ENCODE results near the gene ALPI.
"Not testable (repeated sequence)": the region's sequence is repeated elsewhere in the genome, so short reads cannot be mapped to it uniquely, and the experiment has no call there.

ALPI gene

DNA sequence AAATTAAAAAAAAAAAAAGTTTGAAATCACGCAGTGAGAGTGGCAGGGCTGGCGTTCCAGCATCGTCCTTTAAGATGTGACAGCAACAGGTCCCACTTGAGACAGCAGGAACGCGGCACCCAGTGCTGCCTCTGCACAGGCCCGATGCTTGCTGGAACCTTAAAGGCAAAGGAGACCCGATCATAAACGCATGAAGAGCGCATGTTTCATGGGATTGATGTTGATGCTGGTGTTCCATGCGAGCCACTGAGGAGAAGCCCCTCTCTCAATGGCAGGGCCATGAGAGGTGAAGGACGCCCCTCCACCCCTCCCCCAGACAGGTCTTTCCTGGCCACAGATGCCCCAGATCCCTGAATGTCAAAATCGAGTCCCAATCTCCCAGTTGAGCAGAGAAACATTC is 17.9 kb upstream of the ALPI start:
- Histone ChIP-seq H3K9me3 (ENCODE audit: insufficient read depth, low read length) (no peaks in the 10 kb centered on the region), H3K4me2 (ENCODE audit: low read length) (no peak overlapping the region), H4K20me1 (ENCODE audit: insufficient read depth, low read length) (no peaks in the 10 kb centered on the region), H3K4me3 (ENCODE audit: low read length) (no peak overlapping the region), H2AFZ (ENCODE audit: low read depth, low read length) (no peak overlapping the region), H3K79me2 (ENCODE audit: low read length) (no peaks in the 10 kb centered on the region), H3K9ac (ENCODE audit: low read length) (no peak overlapping the region), H3K36me3 (replicated peaks; ENCODE audit: low read depth, low read length) (no peaks in the 10 kb centered on the region), H3K4me1 (ENCODE audit: low read length) (no peaks in the 10 kb centered on the region), H3K27ac (ENCODE audit: low read length) (no peak overlapping the region), H3K27me3 (ENCODE audit: low read depth, low read length) (no peaks in the 10 kb centered on the region)
- TF ChIP-seq, protein P1, sequence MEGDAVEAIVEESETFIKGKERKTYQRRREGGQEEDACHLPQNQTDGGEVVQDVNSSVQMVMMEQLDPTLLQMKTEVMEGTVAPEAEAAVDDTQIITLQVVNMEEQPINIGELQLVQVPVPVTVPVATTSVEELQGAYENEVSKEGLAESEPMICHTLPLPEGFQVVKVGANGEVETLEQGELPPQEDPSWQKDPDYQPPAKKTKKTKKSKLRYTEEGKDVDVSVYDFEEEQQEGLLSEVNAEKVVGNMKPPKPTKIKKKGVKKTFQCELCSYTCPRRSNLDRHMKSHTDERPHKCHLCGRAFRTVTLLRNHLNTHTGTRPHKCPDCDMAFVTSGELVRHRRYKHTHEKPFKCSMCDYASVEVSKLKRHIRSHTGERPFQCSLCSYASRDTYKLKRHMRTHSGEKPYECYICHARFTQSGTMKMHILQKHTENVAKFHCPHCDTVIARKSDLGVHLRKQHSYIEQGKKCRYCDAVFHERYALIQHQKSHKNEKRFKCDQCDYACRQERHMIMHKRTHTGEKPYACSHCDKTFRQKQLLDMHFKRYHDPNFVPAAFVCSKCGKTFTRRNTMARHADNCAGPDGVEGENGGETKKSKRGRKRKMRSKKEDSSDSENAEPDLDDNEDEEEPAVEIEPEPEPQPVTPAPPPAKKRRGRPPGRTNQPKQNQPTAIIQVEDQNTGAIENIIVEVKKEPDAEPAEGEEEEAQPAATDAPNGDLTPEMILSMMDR (IDR thresholded peaks at IDR 0.05; ENCODE audit: low read depth, low read length): no peak
- TF ChIP-seq EZH2phosphoT487 (IDR thresholded peaks at IDR 0.05; ENCODE audit: low read depth): no peak

DNA sequence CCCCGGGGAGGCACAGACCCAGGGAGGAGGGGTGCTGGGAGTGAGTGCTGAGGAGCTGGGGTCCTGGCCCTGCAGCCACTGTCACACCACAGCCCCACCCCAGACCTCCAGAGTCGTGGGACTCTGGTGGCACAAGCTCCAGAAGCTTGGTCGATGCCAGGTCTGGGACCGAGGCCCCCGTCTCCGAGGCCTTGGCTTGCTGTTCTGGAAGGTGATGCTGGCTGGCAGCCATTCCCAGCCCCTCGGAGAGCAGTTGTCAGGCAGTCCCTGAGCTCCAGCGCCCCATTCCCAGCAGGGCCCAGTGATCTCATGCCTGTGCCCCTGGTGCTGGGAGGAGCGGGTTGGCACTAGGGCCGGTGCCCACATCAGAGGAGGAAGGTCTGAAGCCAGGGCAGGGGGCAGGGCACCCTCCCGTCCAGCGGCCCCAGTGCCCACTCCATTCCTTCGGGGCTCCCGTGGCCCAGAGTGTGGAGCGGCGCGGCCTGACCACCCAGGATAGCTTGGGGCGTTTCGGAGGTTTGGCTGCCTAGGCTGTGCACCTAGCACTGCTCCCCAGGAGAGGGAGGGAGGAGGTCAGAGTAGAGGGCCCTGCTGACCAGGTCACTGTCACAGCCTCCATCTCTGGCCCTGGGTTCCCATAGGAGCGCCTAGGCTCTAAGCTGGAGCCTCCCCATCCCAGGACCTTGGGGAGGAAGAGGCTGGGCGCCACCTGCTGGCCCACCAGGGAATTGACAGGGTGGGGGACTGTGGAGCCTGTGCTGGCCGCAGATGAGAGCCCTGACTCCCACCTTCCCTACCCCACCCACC is 16.8 kb upstream of the ALPI start:
- Histone ChIP-seq H3K9me3 (ENCODE audit: insufficient read depth, low read length) (no peaks in the 10 kb centered on the region), H3K9ac (ENCODE audit: low read length) (no peak overlapping the region), H3K4me2 (ENCODE audit: low read length) (no peak overlapping the region), H3K4me3 (ENCODE audit: low read length) (no peak overlapping the region), H3K79me2 (ENCODE audit: low read length) (no peaks in the 10 kb centered on the region), H3K36me3 (replicated peaks; ENCODE audit: low read depth, low read length) (no peaks in the 10 kb centered on the region), H3K27me3 (ENCODE audit: low read depth, low read length) (no peaks in the 10 kb centered on the region), H3K4me1 (ENCODE audit: low read length) (0 out of 2 replicates have a peak, but pooled peaks cover under 1% of the 10 kb centered on the region), H2AFZ (ENCODE audit: low read depth, low read length) (no peak overlapping the region), H4K20me1 (ENCODE audit: insufficient read depth, low read length) (no peaks in the 10 kb centered on the region), H3K27ac (ENCODE audit: low read length) (no peak overlapping the region)
- no peak for TF ChIP-seq EZH2phosphoT487 (IDR thresholded peaks at IDR 0.05; ENCODE audit: low read depth)
- TF ChIP-seq, protein P1 (IDR thresholded peaks at IDR 0.05; ENCODE audit: low read depth, low read length): peak; percentile 21; the same call in 1 of the 2 replicates

GRCh38 chr2:232439758-232440135 is 16.2 kb upstream of the ALPI start:
- no peak overlapping the region for H3K27ac ChIP-seq (ENCODE audit: low read length)
- no peak overlapping the region for H3K4me3 ChIP-seq (ENCODE audit: low read length)
- TF ChIP-seq EZH2phosphoT487 (IDR thresholded peaks at IDR 0.05; ENCODE audit: low read depth): no peak
- TF ChIP-seq, protein P1 (IDR thresholded peaks at IDR 0.05; ENCODE audit: low read depth, low read length): no peak
- H3K79me2 ChIP-seq (ENCODE audit: low read length): no peaks in the 10 kb centered on the region
- H2AFZ ChIP-seq (ENCODE audit: low read depth, low read length): no peak overlapping the region
- no peak overlapping the region for H3K9ac ChIP-seq (ENCODE audit: low read length)
- no peaks in the 10 kb centered on the region for H3K9me3 ChIP-seq (ENCODE audit: insufficient read depth, low read length)
- H4K20me1 ChIP-seq (ENCODE audit: insufficient read depth, low read length): no peaks in the 10 kb centered on the region
- 0 out of 2 replicates have a peak, but pooled peaks cover 3% of the 10 kb centered on the region for H3K4me1 ChIP-seq (ENCODE audit: low read length)
- no peaks in the 10 kb centered on the region for H3K36me3 ChIP-seq (replicated peaks; ENCODE audit: low read depth, low read length)
- H3K27me3 ChIP-seq (ENCODE audit: low read depth, low read length): no peaks in the 10 kb centered on the region
- no peak overlapping the region for H3K4me2 ChIP-seq (ENCODE audit: low read length)

DNA sequence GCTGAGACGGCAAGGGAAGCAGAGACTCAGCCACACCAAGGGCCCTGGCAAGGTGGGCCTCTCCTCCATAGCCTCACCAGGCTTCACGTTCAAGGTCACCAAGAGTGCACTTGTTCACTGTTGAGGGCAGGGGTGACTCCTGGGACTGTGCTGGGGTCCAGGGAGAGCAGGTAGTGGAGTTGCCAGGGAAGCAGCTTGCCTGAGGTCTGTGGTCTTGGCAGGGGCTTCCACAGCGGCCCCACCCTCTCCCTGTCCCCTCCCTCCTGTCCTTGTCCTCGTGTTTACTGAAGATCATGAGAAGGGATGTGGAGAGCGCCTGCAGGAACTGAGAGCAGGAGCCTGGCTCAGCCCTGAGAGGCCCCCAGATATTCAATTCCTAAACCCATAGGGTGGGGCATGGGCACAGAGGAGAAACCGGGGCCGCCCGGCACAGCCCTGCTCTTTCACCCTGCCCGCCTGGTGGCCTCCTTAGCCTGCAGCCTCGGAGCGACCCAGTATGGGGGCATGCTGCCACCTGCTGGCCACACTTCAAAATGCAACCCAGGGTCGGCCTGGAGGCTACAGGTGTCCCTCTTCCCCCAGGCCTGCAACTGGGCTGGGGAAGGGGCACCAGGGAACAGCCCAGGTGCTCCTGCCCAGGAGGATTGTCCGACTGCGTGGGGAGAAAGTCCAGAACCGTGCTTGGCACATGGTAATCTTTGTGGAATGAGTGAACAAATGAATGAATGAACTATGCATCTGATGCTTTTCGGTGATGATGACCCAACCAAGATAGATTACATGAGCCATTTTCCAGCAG is 15.5 kb upstream of the ALPI start:
- not testable (repeated sequence) for H3K27ac ChIP-seq (ENCODE audit: low read length); H3K9me3 ChIP-seq (ENCODE audit: insufficient read depth, low read length); H3K79me2 ChIP-seq (ENCODE audit: low read length); H3K4me1 ChIP-seq (ENCODE audit: low read length); H3K9ac ChIP-seq (ENCODE audit: low read length); H4K20me1 ChIP-seq (ENCODE audit: insufficient read depth, low read length); H3K27me3 ChIP-seq (ENCODE audit: low read depth, low read length); H3K36me3 ChIP-seq (replicated peaks; ENCODE audit: low read depth, low read length)
- Histone ChIP-seq H2AFZ (ENCODE audit: low read depth, low read length) (0 out of 2 replicates have a peak overlapping the region, but pooled peaks have one; percentile 54), H3K4me3 (ENCODE audit: low read length) (peak overlapping the region; percentile 43; the same call in 1 of the 2 replicates), H3K4me2 (ENCODE audit: low read length) (peak overlapping the region; percentile 56)
- TF ChIP-seq, protein P1 (IDR thresholded peaks at IDR 0.05; ENCODE audit: low read depth, low read length): peak; percentile 60
